Neural progenitor cell (in vitro differentiated cells): ENCODE data around the gene SH3GL2. TPM values are rescaled to one million over a fixed set of nuclear protein-coding genes. Genes with fewer than 3 reads are reported as not detected.

Source experiments
- DNase-seq: peaks from one replicate; pipeline ENCODE4 v3.0.0-alpha.2; 2016; ENCODE audit warnings: low spot score
- H2AFZ ChIP-seq: fragments of 200-600 bp; sonication (generic); replicated peaks from 2 replicates; pipeline ENCODE4 v1.6.1; 2016; ENCODE audit warnings: antibody characterized with exemption
- H3F3A ChIP-seq: fragments of 200-600 bp; sonication (generic); 2 replicates; pipeline ENCODE4 v1.6.1; 2016; ENCODE audit warnings: antibody characterized with exemption, low read depth
- H3K27ac ChIP-seq: fragments of 200-600 bp; sonication (generic); 2 replicates; pipeline ENCODE4 v1.5.1; 2016; ENCODE audit warnings: mild to moderate bottlenecking
- H3K27me3 ChIP-seq: fragments of 200-600 bp; sonication (generic); 2 replicates; pipeline ENCODE4 v1.6.1; 2016; ENCODE audit warnings: mild to moderate bottlenecking, moderate library complexity
- H3K36me3 ChIP-seq: fragments of 200-600 bp; sonication (generic); 2 replicates; pipeline ENCODE4 v1.5.1; 2016
- H3K4me1 ChIP-seq: fragments of 200-600 bp; sonication (generic); 2 replicates; pipeline ENCODE4 v1.6.1; 2016; ENCODE audit warnings: mixed run types
- H3K4me2 ChIP-seq: fragments of 200-600 bp; sonication (generic); 2 replicates; pipeline ENCODE4 v1.6.1; 2016
- H3K4me3 ChIP-seq: fragments of 200-600 bp; sonication (generic); 2 replicates; pipeline ENCODE4 v1.5.1; 2016
- H3K79me2 ChIP-seq: fragments of 200-600 bp; sonication (generic); 2 replicates; pipeline ENCODE4 v1.6.1; 2016; ENCODE audit warnings: low read depth
- H3K9ac ChIP-seq: fragments of 200-600 bp; sonication (generic); 2 replicates; pipeline ENCODE4 v1.6.1; 2016
- H3K9me3 ChIP-seq: fragments of 200-600 bp; sonication (generic); 2 replicates; pipeline ENCODE4 v1.5.1; 2016; ENCODE audit warnings: low read depth
- H4K20me1 ChIP-seq: fragments of 200-600 bp; sonication (generic); 2 replicates; pipeline ENCODE4 v1.6.1; 2016; ENCODE audit warnings: low read depth
- H3K27ac Mint-ChIP-seq: 3 replicates; pipeline ENCODE4 v1.8.0; 2021; ENCODE audit warnings: mixed read lengths
- H3K27me3 Mint-ChIP-seq: 2 replicates; pipeline ENCODE4 v1.8.0; 2022; ENCODE audit warnings: low read depth, mild to moderate bottlenecking, inconsistent platforms, moderate library complexity, mixed read lengths; ENCODE audit not compliant: insufficient read depth
- H3K36me3 Mint-ChIP-seq: 3 replicates; pipeline ENCODE4 v1.8.0; 2021; ENCODE audit warnings: mixed read lengths
- H3K4me1 Mint-ChIP-seq: 3 replicates; pipeline ENCODE4 v1.8.0; 2021; ENCODE audit warnings: mixed read lengths
- H3K4me3 Mint-ChIP-seq: 3 replicates; pipeline ENCODE4 v1.8.0; 2021; ENCODE audit warnings: mild to moderate bottlenecking, moderate library complexity, mixed read lengths
- H3K9me3 Mint-ChIP-seq: 3 replicates; pipeline ENCODE4 v1.8.0; 2020; ENCODE audit warnings: mixed read lengths
- CTCF ChIP-seq: fragments of 200-600 bp; sonication (generic); IDR thresholded peaks from 2 replicates; pipeline ENCODE4 v1.5.1; 2017; ENCODE audit warnings: antibody characterized with exemption, mild to moderate bottlenecking
- EZH2 ChIP-seq: fragments of 200-600 bp; sonication (generic); IDR thresholded peaks from 2 replicates; pipeline ENCODE4 v1.6.1; 2017; ENCODE audit warnings: antibody characterized with exemption, mild to moderate bottlenecking, moderate library complexity
- EZH2phosphoT487 ChIP-seq: fragments of 200-600 bp; sonication (generic); IDR thresholded peaks from 2 replicates; pipeline ENCODE4 v1.6.1; 2017; ENCODE audit warnings: antibody characterized with exemption
- total RNA-seq: library from RNA; depleted of rRNA; stranded (reverse); fragments of >200 nt; gene quantifications from 2 replicates; pipeline ENCODE4 v1.2.3, GENCODE V29; 2015; ENCODE audit warnings: low replicate concordance

The SH3GL2 gene
- total RNA-seq, 1 donor from 2014 or later, result 1.6 TPM

DNA sequence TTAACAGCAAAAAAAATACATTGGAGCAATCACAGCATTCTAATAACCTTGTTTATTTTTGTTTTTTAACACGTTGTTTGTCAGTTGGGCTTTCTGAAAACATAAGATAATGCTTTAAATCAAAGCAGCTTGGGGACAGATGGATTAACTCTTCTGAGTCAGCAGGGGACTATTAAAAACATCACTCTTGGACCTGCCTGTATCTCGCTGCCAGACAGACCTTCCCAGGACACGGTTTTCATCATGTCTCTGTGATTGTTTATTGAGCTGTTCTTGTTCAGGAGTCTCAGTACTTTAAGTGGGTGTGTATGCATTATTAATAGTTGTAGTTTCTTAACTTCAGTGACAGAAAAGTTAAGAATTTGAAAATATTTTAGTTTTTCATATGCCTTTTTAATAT, 173.2 kb downstream of the SH3GL2 start:
- Histone ChIP-seq H3K4me2 (no peak overlapping the region), H4K20me1 (no peaks in the 10 kb centered on the region), H3K36me3 (no peaks in the 10 kb centered on the region), H3F3A (no peaks in the 10 kb centered on the region), H2AFZ (no peak overlapping the region), H3K4me1 (peaks cover 9% of the 10 kb centered on the region), H3K27me3 (no peaks in the 10 kb centered on the region), H3K9ac (no peak overlapping the region), H3K9me3 (no peaks in the 10 kb centered on the region), H3K27ac (no peak overlapping the region), H3K4me3 (no peak overlapping the region), H3K79me2 (no peaks in the 10 kb centered on the region)
- TF ChIP-seq EZH2phosphoT487, result no peak
- TF ChIP-seq EZH2, result no peak
- TF ChIP-seq CTCF, result no peak
- H3K27ac Mint-ChIP-seq, result no peak overlapping the region
- H3K27me3 Mint-ChIP-seq, result peaks cover 8% of the 10 kb centered on the region
- H3K9me3 Mint-ChIP-seq, result no peaks in the 10 kb centered on the region
- no peak overlapping the region for H3K4me3 Mint-ChIP-seq
- no peak for DNase-seq
- no peaks in the 10 kb centered on the region for H3K36me3 Mint-ChIP-seq
- H3K4me1 Mint-ChIP-seq, result peaks cover 7% of the 10 kb centered on the region

DNA sequence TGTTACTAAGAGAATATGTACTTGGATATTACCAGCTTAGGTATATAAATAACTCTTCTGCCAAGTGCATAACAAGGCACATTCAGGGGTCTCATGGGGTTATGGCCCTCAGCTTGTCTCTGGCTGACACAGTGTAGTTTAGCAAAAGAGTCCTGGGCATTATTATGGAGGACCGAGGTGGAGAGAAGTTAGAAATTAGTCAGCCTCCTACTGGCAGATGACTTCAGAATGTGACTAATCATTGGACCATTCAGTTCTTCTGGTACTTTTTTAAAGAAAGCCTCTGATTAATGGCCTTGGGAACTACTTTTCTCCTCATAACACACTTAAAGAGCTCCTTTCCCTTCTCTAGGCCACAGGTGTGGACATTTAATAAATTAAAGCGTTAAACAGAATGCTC, 178.9 kb downstream of the SH3GL2 start:
- H3K36me3 Mint-ChIP-seq, result no peaks in the 10 kb centered on the region
- H3K9me3 Mint-ChIP-seq, result no peaks in the 10 kb centered on the region
- Histone ChIP-seq H3K36me3 (no peaks in the 10 kb centered on the region), H3K9ac (no peak overlapping the region), H3K4me1 (no peaks in the 10 kb centered on the region), H3K4me3 (no peak overlapping the region), H2AFZ (no peak overlapping the region), H3K4me2 (no peak overlapping the region), H3F3A (no peaks in the 10 kb centered on the region), H3K79me2 (no peaks in the 10 kb centered on the region), H4K20me1 (no peaks in the 10 kb centered on the region), H3K27me3 (no peaks in the 10 kb centered on the region), H3K9me3 (no peaks in the 10 kb centered on the region), H3K27ac (no peak overlapping the region)
- no peak overlapping the region for H3K4me3 Mint-ChIP-seq
- no peak for TF ChIP-seq EZH2
- no peak for TF ChIP-seq CTCF
- no peak for TF ChIP-seq EZH2phosphoT487
- H3K4me1 Mint-ChIP-seq, result no peaks in the 10 kb centered on the region
- no peak overlapping the region for H3K27ac Mint-ChIP-seq
- peaks cover 2% of the 10 kb centered on the region for H3K27me3 Mint-ChIP-seq
- DNase-seq, result no peak

DNA sequence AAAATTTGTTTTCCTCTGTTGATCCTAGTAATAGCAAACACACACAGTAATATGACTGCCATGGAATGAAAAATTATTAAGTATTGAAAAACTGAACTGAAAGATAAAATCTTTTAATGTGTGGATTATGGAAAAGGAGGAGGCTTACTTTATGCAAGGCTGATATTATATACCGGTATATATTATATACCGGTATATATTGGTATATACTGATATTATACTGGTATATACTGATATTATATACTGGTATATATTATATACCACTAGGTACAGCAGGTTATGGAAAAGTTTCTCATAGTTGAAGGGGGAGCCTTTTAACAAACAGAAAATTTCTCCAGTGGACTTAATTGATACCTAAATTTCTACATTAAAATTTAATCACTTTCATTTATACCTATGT, 181.4 kb downstream of the SH3GL2 start:
- H3K27me3 ChIP-seq, result no peaks in the 10 kb centered on the region
- no peaks in the 10 kb centered on the region for H3K4me1 ChIP-seq
- H3K79me2 ChIP-seq, result no peaks in the 10 kb centered on the region
- H3K4me1 Mint-ChIP-seq, result no peaks in the 10 kb centered on the region
- no peak overlapping the region for H3K9ac ChIP-seq
- H3F3A ChIP-seq, result no peaks in the 10 kb centered on the region
- H3K36me3 ChIP-seq, result no peaks in the 10 kb centered on the region
- no peaks in the 10 kb centered on the region for H3K9me3 Mint-ChIP-seq
- H3K4me2 ChIP-seq, result no peak overlapping the region
- H3K27ac Mint-ChIP-seq, result no peak overlapping the region
- no peak for TF ChIP-seq CTCF
- TF ChIP-seq EZH2phosphoT487, result no peak
- no peak for TF ChIP-seq EZH2
- H3K9me3 ChIP-seq, result no peaks in the 10 kb centered on the region
- no peaks in the 10 kb centered on the region for H3K36me3 Mint-ChIP-seq
- H4K20me1 ChIP-seq, result no peaks in the 10 kb centered on the region
- no peak overlapping the region for H2AFZ ChIP-seq
- no peak overlapping the region for H3K4me3 ChIP-seq
- H3K27me3 Mint-ChIP-seq, result no peaks in the 10 kb centered on the region
- no peak overlapping the region for H3K27ac ChIP-seq
- DNase-seq, result no peak
- no peak overlapping the region for H3K4me3 Mint-ChIP-seq
